HAP-1 (cell line): ENCODE measurements around the gene SLC9A3.
"Not testable (repeated sequence)": the region's sequence is repeated elsewhere in the genome, so short reads cannot be mapped to it uniquely, and the experiment has no call there.

Experiments used
- DNase-seq, 2 experiments: peaks; one replicate each; pipeline ENCODE4 v3.0.0-alpha.2; 2016 to 2020; ENCODE audit warnings: low spot score in 2 of 2
- H3K27me3 ChIP-seq: fragments of 250-450 bp; sonication (Bioruptor Pico); 2 replicates; pipeline ENCODE4 v1.5.1; 2020; ENCODE audit warnings: low read depth, mild to moderate bottlenecking, moderate library complexity
- H3K36me3 ChIP-seq: fragments of 250-450 bp; sonication (Bioruptor Pico); replicated peaks from 2 replicates; pipeline ENCODE4 v1.5.1; 2020; ENCODE audit warnings: mild to moderate bottlenecking
- H3K4me1 ChIP-seq: fragments of 250-450 bp; sonication (Bioruptor Pico); 2 replicates; pipeline ENCODE4 v1.5.1; 2020; ENCODE audit warnings: mild to moderate bottlenecking
- H3K4me3 ChIP-seq: fragments of 250-450 bp; sonication (Bioruptor Pico); 2 replicates; pipeline ENCODE4 v1.5.1; 2020; ENCODE audit warnings: mild to moderate bottlenecking, moderate library complexity
- H3K9me3 ChIP-seq: fragments of 250-450 bp; sonication (Bioruptor Pico); 2 replicates; pipeline ENCODE4 v1.5.1; 2020; ENCODE audit warnings: mild to moderate bottlenecking, moderate library complexity
- in situ Hi-C: fragments of 300-500 bp; cut with MboI; formaldehyde crosslinking; loops from 3 replicates; pipeline ENCODE4 v1.14.3; 2020; ENCODE audit warnings: low sequenced_read_pairs, inconsistent platforms, mixed read lengths

Gene SLC9A3

DNA sequence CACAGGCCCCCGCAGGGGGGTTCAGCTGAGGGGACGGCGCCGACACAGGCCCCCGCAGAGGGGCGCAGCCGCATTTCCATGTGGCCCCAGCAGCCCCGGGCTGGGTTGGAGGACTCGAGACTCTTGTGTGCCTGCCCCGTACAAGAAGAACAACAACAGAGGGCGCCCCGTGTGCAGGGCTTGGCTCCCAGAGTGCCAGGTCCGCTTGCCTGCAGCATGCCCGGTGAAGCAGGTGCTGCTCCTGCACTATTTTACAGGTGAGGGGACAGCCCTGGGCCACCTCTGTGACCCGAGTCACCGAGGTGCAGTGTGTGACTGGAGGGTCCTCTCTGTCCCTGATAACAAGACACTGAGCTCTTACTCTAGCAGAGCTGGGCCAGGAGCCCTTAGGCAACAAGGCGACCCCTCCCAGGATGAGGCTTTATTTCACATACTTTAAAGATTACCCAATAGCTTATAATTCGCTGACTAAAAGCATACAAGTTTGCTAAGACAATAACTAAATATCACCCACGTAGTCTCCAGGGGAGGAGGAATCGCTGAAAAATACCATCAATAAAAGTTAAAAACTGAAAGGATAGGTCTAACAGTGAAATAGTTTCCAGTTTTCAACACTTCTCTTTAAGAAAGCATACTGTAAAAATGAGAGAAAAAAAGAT lies 41.7 kb upstream of the SLC9A3 start:
- H3K27me3 ChIP-seq: 0 out of 2 replicates have a peak, but pooled peaks cover 3% of the 10 kb centered on the region
- H3K9me3 ChIP-seq: peaks cover 5% of the 10 kb centered on the region; the same call in 1 of the 2 replicates
- H3K4me1 ChIP-seq: no peaks in the 10 kb centered on the region
- no peak overlapping the region for H3K4me3 ChIP-seq
- in situ Hi-C loops: no loop called here
- H3K36me3 ChIP-seq: no peaks in the 10 kb centered on the region
- no peak for DNase-seq

DNA sequence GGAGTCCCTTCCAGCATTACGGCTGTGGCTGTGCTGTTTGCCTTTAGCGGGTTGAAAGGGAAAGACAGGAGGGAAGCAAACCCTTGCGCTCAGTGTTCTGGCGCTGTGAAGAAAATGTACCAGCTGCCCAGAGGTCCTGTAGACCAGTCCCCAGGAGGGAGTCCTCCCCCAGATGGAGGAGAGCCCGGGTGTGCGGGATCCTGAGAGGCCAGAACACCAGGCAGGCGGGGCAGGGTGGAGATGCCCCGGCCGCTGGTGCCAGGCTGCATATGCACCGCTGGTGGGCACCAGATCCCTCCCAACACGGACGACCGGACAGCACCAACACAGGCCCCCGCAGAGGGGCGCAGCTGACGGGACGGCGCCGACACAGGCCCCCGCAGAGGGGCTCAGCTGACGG lies 37.2 kb upstream of the SLC9A3 start:
- no peak overlapping the region for H3K4me3 ChIP-seq
- no peak for DNase-seq
- in situ Hi-C loops: no loop called here
- no peaks in the 10 kb centered on the region for H3K4me1 ChIP-seq
- 0 out of 2 replicates have a peak, but pooled peaks cover 2% of the 10 kb centered on the region for H3K27me3 ChIP-seq
- no peaks in the 10 kb centered on the region for H3K36me3 ChIP-seq
- H3K9me3 ChIP-seq: peaks cover 4% of the 10 kb centered on the region; the same call in 1 of the 2 replicates

DNA sequence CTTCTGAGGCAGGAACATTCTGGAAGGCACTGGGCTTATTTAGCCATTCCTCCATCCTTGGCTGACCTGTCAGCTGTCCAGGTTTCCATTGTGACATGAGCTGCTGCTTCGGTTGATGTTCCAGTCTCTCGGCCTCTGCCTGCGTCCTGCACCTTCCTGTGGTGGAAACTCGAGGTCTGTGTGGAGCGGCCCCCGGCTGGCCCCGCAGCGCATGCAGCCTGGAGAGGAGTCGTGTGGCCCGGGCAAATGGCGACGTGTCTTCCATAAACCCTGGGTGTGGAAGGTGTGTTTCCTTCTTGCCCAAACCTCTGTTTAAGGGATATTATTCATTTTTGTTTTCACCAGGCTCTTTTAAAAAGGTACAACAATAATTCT lies 36.5 kb upstream of the SLC9A3 start:
- no peak for DNase-seq
- no peaks in the 10 kb centered on the region for H3K4me1 ChIP-seq
- no peak overlapping the region for H3K4me3 ChIP-seq
- H3K36me3 ChIP-seq: no peaks in the 10 kb centered on the region
- in situ Hi-C loops: no loop called here
- no peaks in the 10 kb centered on the region for H3K9me3 ChIP-seq
- H3K27me3 ChIP-seq: no peaks in the 10 kb centered on the region

DNA sequence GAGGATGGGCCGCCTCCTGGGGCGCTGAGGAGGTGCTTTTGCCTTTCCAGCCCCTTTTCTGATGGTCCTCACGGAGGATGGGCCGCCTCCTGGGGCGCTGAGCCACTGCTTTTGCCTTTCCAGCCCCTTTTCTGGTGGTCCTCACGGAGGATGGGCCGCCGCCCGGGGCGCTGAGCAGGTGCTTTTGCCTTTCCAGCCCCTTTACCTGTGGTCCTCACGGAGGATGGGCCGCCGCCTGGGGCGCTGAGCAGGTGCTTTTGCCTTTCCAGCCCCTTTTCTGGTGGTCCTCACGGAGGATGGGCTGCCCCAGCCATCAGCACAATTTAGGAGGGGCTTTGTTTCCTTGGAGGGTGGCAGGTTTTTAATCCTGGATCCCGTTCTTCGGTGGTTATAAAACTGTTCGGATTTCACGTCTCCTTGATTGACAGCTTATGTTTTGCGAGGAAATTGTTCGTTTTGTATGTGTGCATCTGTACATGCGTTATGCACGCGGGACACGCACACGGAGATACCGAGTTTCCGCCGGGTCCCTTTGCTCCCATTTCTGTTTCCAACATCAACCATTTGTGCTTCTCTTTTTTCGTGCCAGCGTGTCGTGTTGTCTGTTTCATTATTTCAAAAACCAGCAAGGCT lies 34.7 kb upstream of the SLC9A3 start:
- Histone ChIP-seq H3K9me3 (no peaks in the 10 kb centered on the region), H3K4me3 (no peak overlapping the region), H3K36me3 (no peaks in the 10 kb centered on the region), H3K27me3 (no peaks in the 10 kb centered on the region), H3K4me1 (no peaks in the 10 kb centered on the region)
- DNase-seq: no peak
- in situ Hi-C loops: no loop called here

DNA sequence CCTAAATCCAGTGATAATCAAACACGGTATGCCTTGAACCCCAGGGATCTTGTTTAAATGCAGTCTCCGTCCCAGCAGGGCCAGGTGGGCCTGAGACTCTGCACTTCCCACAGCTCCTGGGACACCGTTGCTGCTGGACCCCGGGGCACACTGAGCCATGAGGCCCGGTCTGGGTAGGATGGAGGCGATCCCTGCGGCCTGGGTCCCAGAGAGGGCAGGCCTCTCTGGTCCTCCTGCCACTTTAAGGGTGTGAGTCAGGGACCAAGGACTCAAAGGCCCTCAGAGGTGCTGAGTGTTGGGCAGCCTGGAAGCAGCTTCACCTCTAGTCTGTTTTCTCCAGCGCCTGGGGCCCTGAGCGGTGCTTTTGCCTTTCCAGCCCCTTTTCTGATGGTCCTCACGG lies 34.1 kb upstream of the SLC9A3 start:
- Histone ChIP-seq H3K9me3 (no peaks in the 10 kb centered on the region), H3K36me3 (no peaks in the 10 kb centered on the region), H3K27me3 (no peaks in the 10 kb centered on the region), H3K4me1 (no peaks in the 10 kb centered on the region), H3K4me3 (no peak overlapping the region)
- in situ Hi-C loops: no loop called here
- DNase-seq: no peak

DNA sequence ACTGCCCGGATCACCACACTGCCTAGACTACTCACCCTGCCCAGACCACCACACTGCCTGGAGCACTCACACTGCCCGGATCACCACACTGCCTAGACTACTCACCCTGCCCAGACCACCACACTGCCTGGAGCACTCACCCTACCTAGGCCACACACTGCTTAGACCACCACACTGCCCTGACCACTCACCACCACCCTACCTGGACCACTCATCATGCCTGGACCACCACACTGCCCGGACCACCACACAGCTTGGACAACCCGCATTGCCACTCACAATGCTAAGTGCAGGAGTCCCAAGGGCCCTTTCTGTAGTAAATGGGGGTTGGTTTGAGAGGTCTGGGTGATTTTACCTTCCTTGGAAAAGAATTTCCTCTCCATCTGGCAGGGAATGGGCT lies 33.7 kb upstream of the SLC9A3 start:
- H3K4me1 ChIP-seq, H3K36me3 ChIP-seq, DNase-seq, H3K4me3 ChIP-seq, H3K9me3 ChIP-seq, H3K27me3 ChIP-seq, in situ Hi-C loops: not testable (repeated sequence)

DNA sequence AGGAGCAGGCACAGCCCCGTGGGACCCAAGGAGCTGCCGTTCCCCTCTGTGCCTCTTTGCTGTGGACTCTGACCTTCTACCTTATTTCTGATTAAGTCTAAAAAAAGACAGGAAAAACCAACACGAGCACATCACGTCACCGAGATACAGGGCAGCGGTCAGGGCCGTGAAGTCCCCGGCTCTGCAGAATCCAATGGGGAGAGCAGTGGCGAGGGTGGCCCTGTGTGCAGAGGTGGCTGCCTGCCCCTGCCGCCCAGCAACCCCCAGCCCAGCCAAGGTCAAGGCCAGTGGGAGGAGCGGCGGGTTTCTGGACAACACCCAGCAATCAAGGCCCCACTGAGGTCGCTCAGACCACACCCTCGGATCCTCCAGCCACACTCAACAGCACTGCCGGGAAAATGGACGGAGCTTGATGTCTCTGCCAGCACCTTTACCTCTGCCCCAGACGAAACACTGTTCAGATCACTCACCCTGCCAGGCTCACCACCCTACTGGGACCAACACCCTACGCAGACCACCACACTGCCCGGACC lies 32.7 kb upstream of the SLC9A3 start:
- H3K36me3 ChIP-seq: no peaks in the 10 kb centered on the region
- no peaks in the 10 kb centered on the region for H3K4me1 ChIP-seq
- in situ Hi-C loops: no loop called here
- no peak for DNase-seq
- H3K4me3 ChIP-seq: no peak overlapping the region
- no peaks in the 10 kb centered on the region for H3K27me3 ChIP-seq
- no peaks in the 10 kb centered on the region for H3K9me3 ChIP-seq

DNA sequence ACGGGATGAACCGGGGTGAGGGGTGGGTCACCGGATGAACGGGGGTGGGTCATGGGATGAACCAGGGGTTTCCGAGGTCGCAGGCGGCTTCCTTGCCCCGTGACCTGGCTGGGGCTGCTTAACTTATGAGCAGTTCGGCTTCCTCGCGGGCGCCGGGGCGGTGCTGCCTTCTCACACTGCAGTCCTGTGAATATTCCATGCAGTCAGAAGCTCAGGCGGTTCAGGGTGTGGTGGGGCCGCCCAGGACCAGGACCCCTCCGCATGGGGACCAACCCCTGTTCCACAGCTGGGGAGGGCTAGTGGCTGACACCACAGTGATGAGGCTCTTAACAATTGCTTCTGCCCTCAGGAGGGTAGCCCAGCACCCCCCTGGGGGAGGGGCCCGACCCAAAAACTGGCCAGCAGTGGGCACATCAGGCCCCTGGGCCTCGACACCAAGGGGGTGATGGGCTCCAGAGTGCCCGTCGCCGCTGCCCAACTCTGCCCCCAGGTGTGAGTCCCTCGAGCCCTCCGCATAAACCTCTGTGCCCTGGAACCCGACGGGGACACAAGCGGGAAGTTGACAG lies 30.9 kb upstream of the SLC9A3 start:
- in situ Hi-C loops: no loop called here
- H3K36me3 ChIP-seq: no peaks in the 10 kb centered on the region
- no peaks in the 10 kb centered on the region for H3K9me3 ChIP-seq
- DNase-seq: no peak
- H3K4me1 ChIP-seq: no peaks in the 10 kb centered on the region
- peaks cover 4% of the 10 kb centered on the region; the same call in 1 of the 2 replicates for H3K27me3 ChIP-seq
- no peak overlapping the region for H3K4me3 ChIP-seq

DNA sequence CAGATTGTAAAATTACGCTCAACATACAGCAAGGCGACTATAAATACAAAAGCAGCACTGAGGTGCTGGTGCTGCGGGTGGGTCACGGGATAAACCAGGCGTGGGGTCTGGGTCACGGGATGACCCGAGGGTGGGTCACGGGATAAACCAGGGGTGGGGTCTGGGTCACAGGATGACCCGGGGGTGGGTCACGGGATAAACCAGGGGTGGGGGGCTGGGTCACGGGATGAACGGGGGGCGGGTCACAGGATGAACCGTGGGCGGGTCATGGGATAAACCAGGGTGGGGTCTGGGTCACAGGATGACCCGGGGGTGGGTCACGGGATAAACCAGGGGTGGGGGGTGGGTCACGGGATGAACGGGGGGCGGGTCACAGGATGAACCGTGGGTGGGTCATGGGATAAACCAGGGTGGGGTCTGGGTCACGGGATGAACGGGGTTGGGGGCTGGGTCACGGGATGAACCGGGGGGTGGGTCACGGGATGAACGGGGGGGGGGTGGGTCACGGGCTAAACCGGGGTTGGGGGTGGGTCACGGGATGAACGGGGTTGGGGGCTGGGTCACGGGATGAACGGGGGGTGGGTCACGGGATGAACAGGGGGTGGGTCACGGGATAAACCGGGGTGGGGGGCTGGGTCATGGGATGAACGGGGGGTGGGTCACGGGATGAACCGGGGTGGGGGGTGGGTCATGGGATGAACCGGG lies 30.2 kb upstream of the SLC9A3 start:
- no peak overlapping the region for H3K4me3 ChIP-seq
- no peak for DNase-seq
- peaks cover 4% of the 10 kb centered on the region; the same call in 1 of the 2 replicates for H3K27me3 ChIP-seq
- no peaks in the 10 kb centered on the region for H3K4me1 ChIP-seq
- H3K36me3 ChIP-seq: no peaks in the 10 kb centered on the region
- H3K9me3 ChIP-seq: no peaks in the 10 kb centered on the region
- in situ Hi-C loops: no loop called here

DNA sequence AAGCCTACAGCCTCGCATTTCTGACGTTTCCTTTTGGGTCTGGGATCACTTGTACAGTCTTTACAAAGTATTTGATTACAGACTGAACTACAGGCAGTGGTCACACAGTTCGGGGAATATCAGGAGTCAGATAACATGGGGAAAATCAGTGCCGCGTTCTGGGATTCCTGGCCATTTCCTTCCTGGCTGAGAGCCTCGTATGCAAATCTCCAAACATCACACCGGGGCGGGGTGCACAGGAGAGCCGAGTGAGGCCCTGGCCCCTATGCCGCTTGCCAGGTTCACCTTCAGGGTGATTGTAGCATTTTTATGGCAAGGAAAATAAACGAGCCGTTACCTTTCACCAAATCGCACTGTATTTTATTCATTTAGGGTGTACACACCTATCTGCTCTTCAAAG lies 29.6 kb upstream of the SLC9A3 start:
- H3K4me3 ChIP-seq: no peak overlapping the region
- no peaks in the 10 kb centered on the region for H3K9me3 ChIP-seq
- in situ Hi-C loops: no loop called here
- no peaks in the 10 kb centered on the region for H3K36me3 ChIP-seq
- peaks cover 4% of the 10 kb centered on the region; the same call in 1 of the 2 replicates for H3K27me3 ChIP-seq
- DNase-seq: no peak
- no peaks in the 10 kb centered on the region for H3K4me1 ChIP-seq

DNA sequence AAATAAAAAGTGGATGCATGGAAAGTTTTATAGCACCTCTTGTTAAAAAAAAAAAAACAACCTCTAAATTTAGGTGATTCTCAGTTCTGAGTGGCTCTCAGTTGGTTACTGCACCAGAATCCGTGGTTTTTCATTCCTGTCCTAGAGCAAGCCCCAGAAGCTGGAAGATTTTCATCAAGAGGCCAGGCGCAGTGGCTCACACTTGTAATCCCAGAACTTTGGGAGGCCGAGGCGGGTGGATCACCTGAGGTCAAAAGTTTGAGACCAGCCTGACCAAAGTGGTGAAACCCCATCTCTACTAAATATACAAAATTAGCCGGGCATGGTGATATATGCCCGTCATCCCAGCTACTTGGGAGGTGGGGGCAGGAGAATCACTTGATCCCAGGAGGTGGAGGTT lies 27.2 kb upstream of the SLC9A3 start:
- DNase-seq: peak in 1 of 2 experiments; percentile 0
- Histone ChIP-seq H3K36me3 (no peaks in the 10 kb centered on the region), H3K27me3 (peaks cover 4% of the 10 kb centered on the region; the same call in 1 of the 2 replicates), H3K9me3 (no peaks in the 10 kb centered on the region), H3K4me1 (no peaks in the 10 kb centered on the region), H3K4me3 (no peak overlapping the region)
- in situ Hi-C loops: no loop called here

DNA sequence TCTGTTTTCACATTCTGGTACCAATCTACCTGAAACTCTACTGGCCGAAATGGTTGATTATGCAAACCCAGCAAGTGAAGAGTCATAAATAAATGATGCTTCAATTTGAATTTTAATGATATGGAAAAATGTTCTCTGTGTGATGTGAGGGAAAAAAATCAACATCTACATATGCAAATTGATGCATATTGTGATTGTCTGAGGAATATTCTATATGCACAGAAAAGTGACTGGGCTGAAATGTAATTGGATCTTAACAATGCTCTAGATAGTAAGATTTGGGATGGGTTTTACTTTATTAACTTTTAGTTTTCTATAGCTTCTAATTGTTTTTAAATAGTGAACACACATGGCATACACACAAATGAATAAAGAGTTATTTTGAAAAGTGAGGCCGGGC lies 25.0 kb upstream of the SLC9A3 start:
- Histone ChIP-seq H3K36me3 (no peaks in the 10 kb centered on the region), H3K9me3 (no peaks in the 10 kb centered on the region), H3K4me3 (no peak overlapping the region), H3K4me1 (no peaks in the 10 kb centered on the region), H3K27me3 (peaks cover 4% of the 10 kb centered on the region; the same call in 1 of the 2 replicates)
- DNase-seq: no peak
- in situ Hi-C loops: no loop called here

DNA sequence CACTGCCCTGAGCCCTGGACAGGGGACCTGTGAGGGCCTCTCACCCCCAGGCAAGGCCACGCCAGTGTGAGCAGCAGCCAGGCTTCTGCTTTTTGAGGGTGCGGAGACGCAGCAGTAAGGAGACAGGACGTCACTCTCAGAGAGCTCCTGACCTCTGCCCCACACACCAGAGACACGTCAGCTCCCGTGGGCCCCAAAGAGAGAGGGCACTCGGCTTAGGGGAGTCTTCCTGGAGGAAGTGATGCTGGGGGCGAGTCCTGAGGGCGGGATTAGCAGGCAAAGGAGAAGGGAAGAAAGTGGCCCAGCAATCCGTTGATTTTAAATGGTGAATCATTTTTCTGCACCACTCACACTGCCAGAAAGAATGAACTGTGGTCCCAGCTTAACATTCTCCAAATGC lies 24.0 kb upstream of the SLC9A3 start:
- peaks cover 4% of the 10 kb centered on the region; the same call in 1 of the 2 replicates for H3K27me3 ChIP-seq
- H3K36me3 ChIP-seq: no peaks in the 10 kb centered on the region
- H3K4me3 ChIP-seq: no peak overlapping the region
- no peak for DNase-seq
- no peaks in the 10 kb centered on the region for H3K4me1 ChIP-seq
- no peaks in the 10 kb centered on the region for H3K9me3 ChIP-seq
- in situ Hi-C loops: no loop called here
